K562 (cell line): Measurements from ENCODE around the gene TULP4. TPM values are rescaled to one million over a fixed set of nuclear protein-coding genes. Genes with fewer than 3 reads are reported as not detected.

Source experiments
- ATAC-seq: fragments of 200-7000 bp; cut with Tn5 transposase; 3 replicates; pipeline ENCODE4 v1.9.1; 2020; ENCODE audit warnings: moderate library complexity
- BruUV-seq: library from RNA; stranded (reverse); fragments of 400-500 nt; replicated peaks from 2 replicates; lab custom pipeline; 2021; lab: Mats Ljungman, UMichigan
- CTCF ChIA-PET: fragments of 300-600 bp; formaldehyde crosslinking; extraction: SDS; loops from one replicate; lab custom pipeline; 2021; ENCODE audit warnings: low intra/inter-chr PET ratio; lab: Yijun Ruan, JAX
- POLR2A ChIA-PET: fragments of 300-600, 350-650 bp; sonication (Branson Sonifier 250); formaldehyde crosslinking; extraction: SDS; loops from one replicate; lab custom pipeline; 2021; ENCODE audit warnings: antibody characterized with exemption, inconsistent platforms; lab: Yijun Ruan, JAX
- DNase-seq, 4 experiments: peaks; one replicate each; pipeline versions ENCODE4 v3.0.0 to v3.0.0-alpha.2; 2011 to 2018; ENCODE audit warnings: low spot score in 3 of 4, mixed read lengths in 3 of 4; ENCODE audit errors: extremely low read depth in 1 of 4
- FAIRE-seq: peaks from 2 replicates; lab custom pipeline; 2011; peaks lifted over from hg19 to GRCh38; lab: Jason Lieb, UNC
- H2AFZ ChIP-seq: 2 replicates; pipeline ENCODE4 v1.6.0; 2011; ENCODE audit warnings: low read depth, low read length, control low read depth, inconsistent platforms
- H3K27ac ChIP-seq: fragments of 200-600 bp; 3 replicates; pipeline ENCODE4 v1.8.0; 2011; ENCODE audit warnings: low read depth, mild to moderate bottlenecking, control low read depth, inconsistent platforms, low read length, moderate library complexity, mixed read lengths; ENCODE audit errors: extremely low read depth
- H3K27me3 ChIP-seq, 2 experiments: fragments of 300-600 bp in 1 of 2; 2 replicates in 1 of 2; 3 replicates in 1 of 2; pipeline versions ENCODE4 v1.6.0 to v1.8.0; 2011; ENCODE audit warnings: inconsistent platforms in 2 of 2, low read length in 2 of 2, mild to moderate bottlenecking in 1 of 2, mixed read lengths in 1 of 2, moderate library complexity in 1 of 2; ENCODE audit not compliant: control insufficient read depth in 2 of 2, insufficient read depth in 2 of 2
- H3K36me3 ChIP-seq: fragments of 300-600 bp; 3 replicates; pipeline ENCODE4 v1.8.0; 2011; ENCODE audit warnings: mild to moderate bottlenecking, low read length, inconsistent platforms; ENCODE audit not compliant: control insufficient read depth, insufficient read depth
- H3K4me1 ChIP-seq, 2 experiments: fragments of 200-600 bp in 1 of 2; replicated peaks in 1 of 2; 2 replicates in 1 of 2; 3 replicates in 1 of 2; pipeline versions ENCODE4 v1.5.1 to v1.8.0; 2011; ENCODE audit warnings: inconsistent platforms in 2 of 2, low read length in 2 of 2, mild to moderate bottlenecking in 1 of 2, mixed read lengths in 1 of 2, moderate library complexity in 1 of 2; ENCODE audit not compliant: control insufficient read depth in 2 of 2, insufficient read depth in 2 of 2
- H3K4me2 ChIP-seq: 2 replicates; pipeline ENCODE4 v1.6.1; 2011; ENCODE audit warnings: low read length, control low read depth, inconsistent platforms, mixed read lengths; ENCODE audit not compliant: insufficient read depth
- H3K4me3 ChIP-seq: fragments of 200-600 bp; sonication (generic), shearing (Covaris generic); 2 replicates; pipeline ENCODE4 v1.5.1; 2016; ENCODE audit warnings: control low read depth, inconsistent platforms
- H3K79me2 ChIP-seq: fragments of 200-600 bp; 3 replicates; pipeline ENCODE4 v1.8.0; 2011; ENCODE audit warnings: low read length, inconsistent platforms; ENCODE audit not compliant: control insufficient read depth, insufficient read depth
- H3K9ac ChIP-seq, 2 experiments: 2 replicates each; pipeline versions ENCODE4 v1.6.0 to v1.6.1; 2011; ENCODE audit warnings: low read depth in 2 of 2, low read length in 2 of 2, control low read depth in 1 of 2, inconsistent platforms in 1 of 2, mild to moderate bottlenecking in 1 of 2, mixed read lengths in 1 of 2; ENCODE audit not compliant: insufficient read depth in 1 of 2
- H3K9me1 ChIP-seq: one replicate; pipeline ENCODE4 v1.6.0; 2011; ENCODE audit warnings: inconsistent platforms, mild to moderate bottlenecking, low read length, moderate library complexity; ENCODE audit not compliant: control insufficient read depth, insufficient read depth
- H3K9me3 ChIP-seq: replicated peaks from 2 replicates; pipeline ENCODE4 v1.5.1; 2011; ENCODE audit warnings: low read depth, low read length, inconsistent platforms; ENCODE audit not compliant: control insufficient read depth, insufficient read depth
- H4K20me1 ChIP-seq: replicated peaks from 2 replicates; pipeline ENCODE4 v1.6.1; 2011; ENCODE audit warnings: low read length, inconsistent platforms, mixed read lengths; ENCODE audit not compliant: control insufficient read depth, insufficient read depth
- CBX8 ChIP-seq: fragments of 200-600 bp; sonication (generic); IDR thresholded peaks from 2 replicates; pipeline ENCODE4 v1.6.1; 2012; ENCODE audit warnings: borderline replicate concordance, mixed run types, low read depth, mild to moderate bottlenecking, moderate library complexity, mixed read lengths, low read length, control low read depth, inconsistent platforms; ENCODE audit not compliant: poor library complexity, severe bottlenecking; ENCODE audit errors: extremely low read depth
- MAFG ChIP-seq: fragments of 450-650 bp; conservative IDR thresholded peaks from 2 replicates; pipeline ENCODE4 v1.6.1; 2016; ENCODE audit warnings: missing genetic modification characterization, missing compliant biosample characterization
- POLR2AphosphoS5 ChIP-seq: IDR thresholded peaks from 2 replicates; pipeline ENCODE4 v1.6.1; 2011; ENCODE audit warnings: mild to moderate bottlenecking, low read depth, low read length, moderate library complexity; ENCODE audit not compliant: control insufficient read depth, insufficient read depth
- RAD51 ChIP-seq: fragments of 450-650 bp; IDR thresholded peaks from 2 replicates; pipeline ENCODE4 v1.7.1; 2016; ENCODE audit warnings: low read depth, mild to moderate bottlenecking, borderline replicate concordance
- WGBS: fragments of 100-300 bp; shearing (Covaris generic); methylation state at CpG from one replicate; pipeline ENCODE4 v1.1.6; 2016; ENCODE audit warnings: low coverage, mixed read lengths; ENCODE audit not compliant: insufficient coverage; ENCODE audit errors: missing lambda C conversion rate; 5-methylcytosine and 5-hydroxymethylcytosine counted together
- in situ Hi-C: fragments of 300-500 bp; cut with MboI; formaldehyde crosslinking; loops from 4 replicates; pipeline ENCODE4 v1.15.0; 2018; ENCODE audit warnings: inconsistent platforms, mixed read lengths
- intact Hi-C: fragments of 100-400 bp; cut with micrococcal nuclease; formaldehyde crosslinking; loops from 2 replicates; pipeline ENCODE4 v1.14.2; 2022
- polyA plus RNA-seq, 8 experiments: library from polyadenylated mRNA; depleted of rRNA in 4 of 8; stranded (reverse) in 5 of 8; unstranded in 3 of 8; fragments of >200 nt; fragmentation: Nextera tagmentation in 2 of 8; fragmentation: Illumina TruSeq in 1 of 8; extraction: Ambion mirVana in 2 of 8; extraction: Trizol in 1 of 8; gene quantifications; 2 replicates each; pipeline versions ENCODE4 v1.2.1 to v1.2.3, GENCODE V29; 2011 to 2014; ENCODE audit warnings: inconsistent platforms in 1 of 8, missing spikeins in 1 of 8
- total RNA-seq, 7 experiments: library from RNA; depleted of rRNA in 6 of 7; stranded (reverse); fragments of >200 nt in 6 of 7; fragmentation: Illumina TruSeq in 2 of 7; extraction: Trizol in 2 of 7; gene quantifications; 2 replicates each; pipeline versions ENCODE4 v1.2.1 to v1.2.3, GENCODE V29; 2011 to 2021; ENCODE audit warnings: low replicate concordance in 1 of 7
- TF ChIP-seq, protein P1 (sequence below), 2 experiments: fragments of 450-650 bp; conservative IDR thresholded peaks; 2 replicates each; pipeline ENCODE4 v1.6.1; 2017; ENCODE audit warnings: mild to moderate bottlenecking in 2 of 2, moderate library complexity in 2 of 2
- TF ChIP-seq, protein P2 (sequence below): fragments of 450-650 bp; IDR thresholded peaks from 2 replicates; pipeline ENCODE4 v1.6.1; 2016; ENCODE audit warnings: mild to moderate bottlenecking, moderate library complexity
- TF ChIP-seq, protein P3 (sequence below): sonication (generic); formaldehyde crosslinking; IDR thresholded peaks from 2 replicates; pipeline ENCODE4 v1.8.0; 2023; ENCODE audit warnings: mild to moderate bottlenecking, missing genetic modification reagents

Gene TULP4
- total and polyA plus RNA-seq, 9 of the 15 experiments (the other 6 are each of a cell fraction or from before 2014, with no cell fraction given), result 1.2 to 50.4 (median 11.0) TPM

DNA sequence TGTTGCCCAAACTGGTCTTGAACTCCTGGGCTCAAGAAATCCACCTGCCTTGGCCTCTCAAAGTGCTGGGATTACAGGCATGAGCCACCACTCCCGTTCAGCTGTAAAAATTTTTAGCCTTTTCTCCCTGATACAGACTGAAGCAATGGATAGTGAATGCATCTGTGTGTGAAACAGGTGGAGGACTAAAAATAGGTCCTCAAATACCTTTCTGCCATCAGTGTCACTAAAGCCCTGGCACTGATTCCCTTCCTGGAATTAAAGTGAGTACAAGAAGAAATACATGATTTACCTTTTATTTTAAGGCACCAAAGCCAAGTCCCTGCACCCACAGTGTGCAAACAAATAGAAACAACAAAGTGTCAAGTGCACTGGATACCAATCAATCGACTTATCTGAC lies 25.1 kb downstream of the TULP4 start:
- POLR2A ChIA-PET, result interaction anchor here (1.9 kb wide), 1 partner anchor 17 kb away, joined by 4 read pairs; no protein-coding TSS in a partner anchor
- ATAC-seq (no peak), FAIRE-seq (no peak), DNase-seq (no peak)
- in situ Hi-C loops (no loop called here), intact Hi-C loops (no loop called here)
- no peaks in the 10 kb centered on the region for H3K36me3 ChIP-seq
- no peak overlapping the region for H3K4me2 ChIP-seq
- H3K4me3 ChIP-seq, result no peak overlapping the region
- H3K4me1 ChIP-seq, result no peaks in the 10 kb centered on the region; a peak in 1 of 5 replicates
- 38% methylated on average over 2 of the region's 2 CpGs for WGBS
- H3K9me3 ChIP-seq, result no peaks in the 10 kb centered on the region
- no peak overlapping the region for H2AFZ ChIP-seq
- no TSS peak for BruUV-seq
- H3K27ac ChIP-seq, result no peak overlapping the region
- H3K27me3 ChIP-seq, result no peaks in the 10 kb centered on the region
- H3K9me1 ChIP-seq, result no peaks in the 10 kb centered on the region
- no peaks in the 10 kb centered on the region for H4K20me1 ChIP-seq
- CTCF ChIA-PET, result no interaction called here
- H3K79me2 ChIP-seq, result peaks cover 2% of the 10 kb centered on the region; the same call in 1 of the 3 replicates
- H3K9ac ChIP-seq, result no peak overlapping the region
- TF ChIP-seq RAD51 (no peak), POLR2AphosphoS5 (no peak), MAFG (tag) (no peak), CBX8 (no peak)
- TF ChIP-seq, protein P1, sequence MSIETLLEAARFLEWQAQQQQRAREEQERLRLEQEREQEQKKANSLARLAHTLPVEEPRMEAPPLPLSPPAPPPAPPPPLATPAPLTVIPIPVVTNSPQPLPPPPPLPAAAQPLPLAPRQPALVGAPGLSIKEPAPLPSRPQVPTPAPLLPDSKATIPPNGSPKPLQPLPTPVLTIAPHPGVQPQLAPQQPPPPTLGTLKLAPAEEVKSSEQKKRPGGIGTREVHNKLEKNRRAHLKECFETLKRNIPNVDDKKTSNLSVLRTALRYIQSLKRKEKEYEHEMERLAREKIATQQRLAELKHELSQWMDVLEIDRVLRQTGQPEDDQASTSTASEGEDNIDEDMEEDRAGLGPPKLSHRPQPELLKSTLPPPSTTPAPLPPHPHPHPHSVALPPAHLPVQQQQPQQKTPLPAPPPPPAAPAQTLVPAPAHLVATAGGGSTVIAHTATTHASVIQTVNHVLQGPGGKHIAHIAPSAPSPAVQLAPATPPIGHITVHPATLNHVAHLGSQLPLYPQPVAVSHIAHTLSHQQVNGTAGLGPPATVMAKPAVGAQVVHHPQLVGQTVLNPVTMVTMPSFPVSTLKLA (conservative IDR thresholded peaks at IDR 0.05), result no peak
- TF ChIP-seq, protein P2, sequence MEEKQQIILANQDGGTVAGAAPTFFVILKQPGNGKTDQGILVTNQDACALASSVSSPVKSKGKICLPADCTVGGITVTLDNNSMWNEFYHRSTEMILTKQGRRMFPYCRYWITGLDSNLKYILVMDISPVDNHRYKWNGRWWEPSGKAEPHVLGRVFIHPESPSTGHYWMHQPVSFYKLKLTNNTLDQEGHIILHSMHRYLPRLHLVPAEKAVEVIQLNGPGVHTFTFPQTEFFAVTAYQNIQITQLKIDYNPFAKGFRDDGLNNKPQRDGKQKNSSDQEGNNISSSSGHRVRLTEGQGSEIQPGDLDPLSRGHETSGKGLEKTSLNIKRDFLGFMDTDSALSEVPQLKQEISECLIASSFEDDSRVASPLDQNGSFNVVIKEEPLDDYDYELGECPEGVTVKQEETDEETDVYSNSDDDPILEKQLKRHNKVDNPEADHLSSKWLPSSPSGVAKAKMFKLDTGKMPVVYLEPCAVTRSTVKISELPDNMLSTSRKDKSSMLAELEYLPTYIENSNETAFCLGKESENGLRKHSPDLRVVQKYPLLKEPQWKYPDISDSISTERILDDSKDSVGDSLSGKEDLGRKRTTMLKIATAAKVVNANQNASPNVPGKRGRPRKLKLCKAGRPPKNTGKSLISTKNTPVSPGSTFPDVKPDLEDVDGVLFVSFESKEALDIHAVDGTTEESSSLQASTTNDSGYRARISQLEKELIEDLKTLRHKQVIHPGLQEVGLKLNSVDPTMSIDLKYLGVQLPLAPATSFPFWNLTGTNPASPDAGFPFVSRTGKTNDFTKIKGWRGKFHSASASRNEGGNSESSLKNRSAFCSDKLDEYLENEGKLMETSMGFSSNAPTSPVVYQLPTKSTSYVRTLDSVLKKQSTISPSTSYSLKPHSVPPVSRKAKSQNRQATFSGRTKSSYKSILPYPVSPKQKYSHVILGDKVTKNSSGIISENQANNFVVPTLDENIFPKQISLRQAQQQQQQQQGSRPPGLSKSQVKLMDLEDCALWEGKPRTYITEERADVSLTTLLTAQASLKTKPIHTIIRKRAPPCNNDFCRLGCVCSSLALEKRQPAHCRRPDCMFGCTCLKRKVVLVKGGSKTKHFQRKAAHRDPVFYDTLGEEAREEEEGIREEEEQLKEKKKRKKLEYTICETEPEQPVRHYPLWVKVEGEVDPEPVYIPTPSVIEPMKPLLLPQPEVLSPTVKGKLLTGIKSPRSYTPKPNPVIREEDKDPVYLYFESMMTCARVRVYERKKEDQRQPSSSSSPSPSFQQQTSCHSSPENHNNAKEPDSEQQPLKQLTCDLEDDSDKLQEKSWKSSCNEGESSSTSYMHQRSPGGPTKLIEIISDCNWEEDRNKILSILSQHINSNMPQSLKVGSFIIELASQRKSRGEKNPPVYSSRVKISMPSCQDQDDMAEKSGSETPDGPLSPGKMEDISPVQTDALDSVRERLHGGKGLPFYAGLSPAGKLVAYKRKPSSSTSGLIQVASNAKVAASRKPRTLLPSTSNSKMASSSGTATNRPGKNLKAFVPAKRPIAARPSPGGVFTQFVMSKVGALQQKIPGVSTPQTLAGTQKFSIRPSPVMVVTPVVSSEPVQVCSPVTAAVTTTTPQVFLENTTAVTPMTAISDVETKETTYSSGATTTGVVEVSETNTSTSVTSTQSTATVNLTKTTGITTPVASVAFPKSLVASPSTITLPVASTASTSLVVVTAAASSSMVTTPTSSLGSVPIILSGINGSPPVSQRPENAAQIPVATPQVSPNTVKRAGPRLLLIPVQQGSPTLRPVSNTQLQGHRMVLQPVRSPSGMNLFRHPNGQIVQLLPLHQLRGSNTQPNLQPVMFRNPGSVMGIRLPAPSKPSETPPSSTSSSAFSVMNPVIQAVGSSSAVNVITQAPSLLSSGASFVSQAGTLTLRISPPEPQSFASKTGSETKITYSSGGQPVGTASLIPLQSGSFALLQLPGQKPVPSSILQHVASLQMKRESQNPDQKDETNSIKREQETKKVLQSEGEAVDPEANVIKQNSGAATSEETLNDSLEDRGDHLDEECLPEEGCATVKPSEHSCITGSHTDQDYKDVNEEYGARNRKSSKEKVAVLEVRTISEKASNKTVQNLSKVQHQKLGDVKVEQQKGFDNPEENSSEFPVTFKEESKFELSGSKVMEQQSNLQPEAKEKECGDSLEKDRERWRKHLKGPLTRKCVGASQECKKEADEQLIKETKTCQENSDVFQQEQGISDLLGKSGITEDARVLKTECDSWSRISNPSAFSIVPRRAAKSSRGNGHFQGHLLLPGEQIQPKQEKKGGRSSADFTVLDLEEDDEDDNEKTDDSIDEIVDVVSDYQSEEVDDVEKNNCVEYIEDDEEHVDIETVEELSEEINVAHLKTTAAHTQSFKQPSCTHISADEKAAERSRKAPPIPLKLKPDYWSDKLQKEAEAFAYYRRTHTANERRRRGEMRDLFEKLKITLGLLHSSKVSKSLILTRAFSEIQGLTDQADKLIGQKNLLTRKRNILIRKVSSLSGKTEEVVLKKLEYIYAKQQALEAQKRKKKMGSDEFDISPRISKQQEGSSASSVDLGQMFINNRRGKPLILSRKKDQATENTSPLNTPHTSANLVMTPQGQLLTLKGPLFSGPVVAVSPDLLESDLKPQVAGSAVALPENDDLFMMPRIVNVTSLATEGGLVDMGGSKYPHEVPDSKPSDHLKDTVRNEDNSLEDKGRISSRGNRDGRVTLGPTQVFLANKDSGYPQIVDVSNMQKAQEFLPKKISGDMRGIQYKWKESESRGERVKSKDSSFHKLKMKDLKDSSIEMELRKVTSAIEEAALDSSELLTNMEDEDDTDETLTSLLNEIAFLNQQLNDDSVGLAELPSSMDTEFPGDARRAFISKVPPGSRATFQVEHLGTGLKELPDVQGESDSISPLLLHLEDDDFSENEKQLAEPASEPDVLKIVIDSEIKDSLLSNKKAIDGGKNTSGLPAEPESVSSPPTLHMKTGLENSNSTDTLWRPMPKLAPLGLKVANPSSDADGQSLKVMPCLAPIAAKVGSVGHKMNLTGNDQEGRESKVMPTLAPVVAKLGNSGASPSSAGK, result no peak
- TF ChIP-seq, protein P3, sequence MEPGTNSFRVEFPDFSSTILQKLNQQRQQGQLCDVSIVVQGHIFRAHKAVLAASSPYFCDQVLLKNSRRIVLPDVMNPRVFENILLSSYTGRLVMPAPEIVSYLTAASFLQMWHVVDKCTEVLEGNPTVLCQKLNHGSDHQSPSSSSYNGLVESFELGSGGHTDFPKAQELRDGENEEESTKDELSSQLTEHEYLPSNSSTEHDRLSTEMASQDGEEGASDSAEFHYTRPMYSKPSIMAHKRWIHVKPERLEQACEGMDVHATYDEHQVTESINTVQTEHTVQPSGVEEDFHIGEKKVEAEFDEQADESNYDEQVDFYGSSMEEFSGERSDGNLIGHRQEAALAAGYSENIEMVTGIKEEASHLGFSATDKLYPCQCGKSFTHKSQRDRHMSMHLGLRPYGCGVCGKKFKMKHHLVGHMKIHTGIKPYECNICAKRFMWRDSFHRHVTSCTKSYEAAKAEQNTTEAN, result no peak
